Ureter (tissue), 1 donor: ENCODE measurements around the gene LIF. TPM values are rescaled to one million over a fixed set of nuclear protein-coding genes. Genes with fewer than 3 reads are reported as not detected.

Source experiments
- DNase-seq: peaks from one replicate; pipeline ENCODE4 v3.0.0-alpha.2; 2020; ENCODE audit warnings: low spot score
- total RNA-seq: library from RNA; stranded (reverse); gene quantifications from one replicate; pipeline ENCODE4 v1.2.4, GENCODE V29; 2023
- donor health status: DM: yes; HTN: yes; CAD: no.

The LIF gene
- total RNA-seq, 1 donor from 2014 or later, result 2.1 TPM

DNA sequence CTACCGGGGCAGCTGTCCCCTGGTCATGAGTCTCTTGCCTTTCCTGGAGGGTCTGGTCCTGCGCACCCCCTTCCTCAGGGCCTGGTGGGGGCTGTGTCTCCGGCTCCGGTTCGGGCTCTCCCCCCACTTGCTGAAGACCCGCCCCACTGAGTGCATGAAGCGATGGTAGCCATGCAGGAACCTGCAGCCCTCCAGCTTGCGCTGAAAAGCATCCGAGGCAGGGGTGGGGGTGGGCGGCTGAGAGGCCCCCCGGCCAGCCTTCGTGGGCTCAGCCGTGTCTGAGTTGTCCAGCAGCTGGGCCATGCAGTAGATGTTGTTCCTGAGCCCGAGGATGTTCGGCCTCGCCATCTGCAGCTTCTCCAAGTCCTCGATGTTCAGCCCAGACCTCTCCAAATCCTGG lies 17.3 kb upstream of the LIF start:
- no peak for DNase-seq

DNA sequence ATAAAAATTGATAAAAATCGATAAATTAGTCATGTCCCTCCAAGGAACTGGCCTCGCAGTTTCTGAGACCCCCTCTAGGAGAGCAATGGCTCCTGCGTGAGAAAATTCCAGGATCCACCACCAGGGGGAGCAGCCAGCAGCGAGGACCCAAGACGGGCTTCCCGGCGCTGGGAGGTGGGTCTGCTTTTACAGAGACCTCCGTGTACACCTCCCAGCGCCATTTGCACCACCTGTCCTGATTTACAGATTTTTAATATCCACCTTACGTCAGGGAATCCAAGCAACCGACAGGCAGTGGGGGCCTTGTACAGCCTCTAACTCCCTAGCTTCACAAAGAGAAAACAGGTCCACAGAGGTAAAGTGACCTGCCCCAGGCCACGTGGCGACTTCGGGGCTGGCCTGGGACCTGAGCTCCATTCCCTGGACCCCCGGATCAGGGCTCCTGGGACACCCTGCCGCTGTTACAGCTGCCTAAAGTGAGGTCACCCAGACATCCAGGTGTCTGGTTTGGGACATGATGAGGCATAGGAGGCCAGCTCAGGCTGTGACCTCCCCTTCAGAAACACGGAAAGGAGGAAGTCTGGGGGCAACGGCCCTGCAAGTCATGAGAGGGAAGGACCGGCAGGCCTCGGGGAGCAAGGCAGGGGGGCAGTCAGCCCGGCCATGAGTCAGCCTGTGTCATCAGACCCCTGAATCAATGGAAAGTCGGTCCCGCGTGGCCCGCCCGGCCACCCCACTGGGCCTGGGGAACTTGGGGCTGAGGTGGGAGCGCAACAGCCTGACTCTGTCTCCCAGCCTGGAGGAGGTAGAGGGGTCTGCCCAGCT lies 16.6 kb upstream of the LIF start:
- DNase-seq, result no peak

DNA sequence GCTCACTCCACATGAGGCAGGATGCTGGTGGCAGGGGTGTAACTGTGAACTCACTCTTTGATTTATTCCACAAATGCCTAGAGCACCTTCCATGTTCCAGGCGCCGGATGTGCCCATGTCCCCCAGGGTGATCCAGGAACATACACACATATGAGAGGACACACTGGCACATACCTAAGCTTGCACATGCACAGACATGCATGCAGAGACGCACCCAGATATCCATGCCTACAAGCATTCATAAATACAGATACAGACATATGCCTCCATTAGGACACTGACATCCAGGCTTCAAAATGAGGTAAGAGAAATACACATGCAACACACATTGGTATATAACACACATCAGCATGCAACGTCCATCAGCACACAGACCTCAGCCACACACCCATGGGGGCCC lies 15.6 kb upstream of the LIF start:
- no peak for DNase-seq

DNA sequence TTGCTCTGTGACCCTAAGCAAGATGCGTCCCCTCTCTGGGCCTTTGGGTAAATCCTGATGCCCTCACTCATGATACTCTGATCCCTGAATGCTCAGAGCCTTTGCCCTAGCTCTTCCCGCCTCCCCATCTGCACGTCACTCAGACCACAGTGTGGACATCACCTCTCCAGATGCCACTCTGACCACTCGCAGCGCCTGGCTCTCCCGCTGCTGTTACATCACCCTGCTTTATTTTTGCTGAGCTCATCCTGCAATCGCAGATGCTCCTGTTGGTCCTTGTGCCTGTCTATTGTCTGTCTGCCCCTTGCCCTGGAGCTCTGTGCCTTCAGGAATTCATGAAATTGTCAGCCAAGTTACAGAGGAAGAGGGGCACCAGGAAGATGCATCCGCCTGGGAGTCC lies 14.6 kb upstream of the LIF start:
- DNase-seq, result no peak

DNA sequence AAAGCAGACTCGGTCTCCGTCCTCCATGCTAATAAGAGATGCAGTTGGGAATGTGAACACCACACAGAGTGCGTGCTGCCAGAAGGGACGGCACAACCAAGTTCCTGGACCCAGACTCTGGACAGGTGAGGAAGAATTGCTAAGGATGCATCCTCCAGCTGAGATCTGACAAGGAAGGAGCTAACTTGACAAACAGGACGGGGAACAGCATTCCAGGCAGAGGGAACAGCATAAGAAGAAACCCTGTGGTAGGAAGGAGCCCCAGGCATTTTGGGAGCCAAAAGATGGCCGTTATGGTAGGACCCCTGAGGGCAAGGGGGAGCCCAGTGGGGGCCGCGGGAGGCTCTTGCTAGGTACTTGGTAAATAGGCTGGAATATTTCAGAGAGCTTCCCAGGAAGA lies 14.1 kb upstream of the LIF start:
- no peak for DNase-seq

DNA sequence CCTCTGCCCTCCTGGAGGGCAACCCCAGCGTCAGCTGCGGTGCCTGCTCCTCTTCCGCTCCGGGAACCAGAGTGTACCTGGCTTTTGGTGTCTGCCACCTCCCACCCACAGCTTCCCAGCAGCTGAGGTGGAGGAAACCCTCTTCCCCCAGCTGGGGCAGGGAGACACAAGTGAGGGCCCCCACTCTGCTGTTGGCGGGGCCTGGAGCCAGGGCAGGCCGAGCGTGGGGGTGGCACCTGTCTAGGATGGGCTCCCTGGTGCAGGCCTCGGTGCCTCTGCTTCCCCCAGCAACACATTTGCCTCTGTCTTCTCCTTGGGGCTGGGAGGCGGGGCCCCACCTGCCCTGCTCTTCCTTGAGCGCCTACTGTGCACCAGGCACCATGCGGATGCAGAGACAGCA lies 13.7 kb upstream of the LIF start:
- DNase-seq, result no peak

DNA sequence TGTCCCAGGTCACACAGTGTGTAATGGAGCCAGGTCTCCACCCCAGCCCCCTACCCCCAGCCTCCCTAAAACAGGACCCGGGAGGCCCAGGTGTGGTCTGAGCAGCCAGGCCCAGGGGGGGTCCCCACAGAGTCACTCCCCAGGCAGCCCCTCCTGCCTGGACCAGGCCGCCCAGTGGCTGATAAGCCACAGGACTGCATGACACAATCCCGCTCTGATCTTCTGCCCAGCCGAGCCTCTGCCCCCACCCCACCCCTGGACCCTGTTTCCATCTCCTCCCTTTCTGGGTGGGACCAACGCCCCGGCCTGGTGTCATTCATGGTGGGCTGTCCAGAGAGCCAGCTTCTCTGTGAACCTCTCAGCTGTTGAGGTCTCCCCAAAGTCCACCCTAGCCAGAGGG lies 7.8 kb upstream of the LIF start:
- DNase-seq, result no peak

DNA sequence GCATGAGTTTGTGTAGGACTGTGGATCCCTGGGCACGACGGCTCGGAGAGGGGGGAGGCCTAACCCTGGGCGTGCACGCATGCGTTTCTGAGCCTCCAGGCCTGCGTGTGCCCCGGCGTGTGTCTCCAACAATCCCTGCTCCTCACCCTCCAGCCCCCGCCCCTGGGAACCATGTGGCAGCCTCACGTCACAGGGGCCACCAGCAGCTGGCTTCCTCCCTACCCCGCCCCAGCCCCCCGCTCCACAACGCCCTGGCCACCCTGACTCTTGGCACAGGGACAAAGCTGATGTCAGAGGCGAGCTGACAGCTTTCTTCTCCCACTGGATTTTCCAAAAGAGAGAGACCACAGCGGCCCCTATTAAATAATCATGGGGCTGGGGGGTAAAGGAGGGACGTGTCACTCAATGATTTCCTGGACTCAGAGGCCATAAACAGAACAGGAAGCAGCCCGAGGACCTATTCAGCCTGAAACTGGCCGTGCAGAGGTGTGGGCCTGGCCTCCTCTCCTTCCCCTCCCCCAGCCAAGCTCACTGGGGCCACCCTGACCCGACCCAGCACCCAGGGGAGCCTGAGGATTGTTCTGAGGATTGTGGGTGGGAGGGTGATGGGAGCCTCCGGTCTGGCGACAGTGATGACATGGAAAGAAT lies 6.8 kb upstream of the LIF start:
- DNase-seq, result peak; percentile 74

DNA sequence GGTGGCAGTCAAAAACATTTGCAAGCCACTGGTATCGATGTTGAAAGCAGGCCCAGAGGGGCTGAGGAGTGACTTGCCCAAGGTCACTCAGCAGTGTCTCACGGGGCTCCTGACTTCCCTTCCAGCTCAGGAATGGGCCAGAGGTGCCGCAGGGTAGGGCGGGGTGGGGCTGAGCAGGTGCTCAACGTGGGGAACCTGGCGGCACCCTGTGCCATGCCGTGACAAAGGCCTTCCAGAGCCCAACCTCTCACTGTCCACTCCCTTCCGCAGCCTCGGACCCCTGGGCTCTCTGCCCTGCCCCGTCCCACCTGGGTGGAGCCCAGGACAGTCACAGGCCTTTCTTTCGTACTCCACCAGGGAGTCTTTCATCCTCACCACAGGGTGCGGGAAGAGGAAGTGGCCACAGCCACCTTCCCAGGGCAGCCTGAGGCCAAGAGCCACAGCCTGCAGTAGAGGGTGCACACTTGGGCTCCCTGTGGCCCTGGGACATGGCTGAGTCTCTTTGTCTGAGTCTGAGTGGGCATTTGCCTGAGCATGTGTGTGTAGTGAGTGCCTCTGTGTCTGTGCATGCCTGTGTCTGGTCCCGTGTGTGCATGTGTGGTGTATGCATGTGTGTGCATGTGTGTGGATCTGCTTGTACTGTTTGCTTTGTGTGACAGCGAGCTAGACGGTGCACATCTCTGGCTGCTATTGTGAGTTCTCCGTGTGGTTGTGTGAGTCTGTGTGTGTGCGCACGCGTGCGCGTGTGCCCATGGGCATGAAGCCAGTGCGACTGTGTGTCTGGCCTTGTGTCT lies 6.0 kb upstream of the LIF start:
- DNase-seq, result no peak

DNA sequence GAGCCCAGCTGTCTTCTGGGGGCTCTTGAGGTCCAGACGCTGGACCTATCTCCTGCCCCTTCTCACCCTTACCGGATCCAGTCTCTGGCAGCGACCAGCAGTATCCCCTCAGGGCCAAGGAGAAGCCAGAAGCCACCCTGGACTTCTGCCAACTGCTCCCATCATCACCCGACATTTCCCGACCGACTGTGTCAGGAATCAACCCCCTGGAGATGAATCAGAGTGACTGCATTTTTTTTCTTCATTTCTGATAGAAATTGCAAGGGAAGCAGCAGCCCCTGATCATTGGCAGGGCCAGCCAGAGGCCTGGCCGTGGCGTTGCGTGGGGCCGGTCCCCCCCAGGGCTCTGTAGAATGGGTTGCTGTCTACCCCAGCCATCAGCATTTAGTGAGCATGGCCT lies 5.2 kb upstream of the LIF start:
- DNase-seq, result no peak

DNA sequence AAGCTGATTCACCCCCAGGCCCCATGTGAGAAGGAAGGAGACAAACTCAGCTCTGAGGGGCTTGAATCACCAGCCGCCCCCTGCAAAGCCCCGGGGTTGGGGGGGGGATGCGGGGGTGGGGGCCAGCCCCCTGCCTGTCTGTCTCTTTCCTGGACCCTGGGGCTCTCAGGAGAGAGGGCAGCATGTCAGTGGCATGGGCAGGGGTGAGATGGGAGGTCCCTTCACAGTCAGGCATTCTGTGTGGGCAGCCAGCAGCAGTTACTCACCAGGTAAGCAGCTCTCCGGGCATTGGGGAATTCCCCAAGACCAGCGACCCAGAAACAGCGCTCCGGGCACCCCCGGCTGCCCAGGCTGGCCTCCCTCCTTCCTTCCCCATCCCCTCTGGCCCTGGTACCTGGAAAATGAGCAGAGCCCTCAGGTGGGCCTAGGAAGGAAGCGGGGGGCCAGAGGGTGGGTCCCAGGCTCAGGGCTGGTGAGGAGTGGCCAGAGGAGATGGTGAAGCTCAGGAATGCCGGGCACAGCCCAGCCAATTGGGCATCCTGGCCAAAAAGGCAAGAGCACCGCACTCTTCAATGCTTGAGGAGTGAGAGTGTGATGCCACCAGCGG lies 4.2 kb upstream of the LIF start:
- DNase-seq, result no peak

DNA sequence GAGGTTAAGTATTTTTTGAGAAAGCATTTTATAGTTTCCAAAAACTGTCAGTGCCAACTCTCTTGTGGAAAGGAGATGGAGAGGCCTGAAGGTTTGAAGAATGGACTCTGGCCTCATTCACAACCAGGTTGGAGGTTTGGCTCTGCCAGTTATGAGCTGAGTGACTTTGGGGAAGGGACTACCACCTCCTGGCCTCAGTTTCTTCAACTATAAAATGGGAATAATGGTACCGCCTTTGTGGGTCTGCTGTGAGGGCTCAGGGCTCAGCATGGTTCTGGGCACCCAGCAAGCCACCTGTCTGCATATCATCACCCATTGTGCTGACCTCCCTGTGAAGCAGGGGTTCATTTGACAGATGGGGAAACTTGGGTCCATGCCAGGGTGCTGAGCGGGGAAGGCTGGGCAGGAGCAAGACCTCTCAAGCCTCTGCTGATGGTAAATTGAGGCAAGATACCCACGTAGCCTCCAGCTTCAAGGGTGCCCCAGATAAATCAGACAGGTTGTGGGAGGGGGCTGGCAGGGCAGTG lies 3.5 kb upstream of the LIF start:
- DNase-seq, result no peak

DNA sequence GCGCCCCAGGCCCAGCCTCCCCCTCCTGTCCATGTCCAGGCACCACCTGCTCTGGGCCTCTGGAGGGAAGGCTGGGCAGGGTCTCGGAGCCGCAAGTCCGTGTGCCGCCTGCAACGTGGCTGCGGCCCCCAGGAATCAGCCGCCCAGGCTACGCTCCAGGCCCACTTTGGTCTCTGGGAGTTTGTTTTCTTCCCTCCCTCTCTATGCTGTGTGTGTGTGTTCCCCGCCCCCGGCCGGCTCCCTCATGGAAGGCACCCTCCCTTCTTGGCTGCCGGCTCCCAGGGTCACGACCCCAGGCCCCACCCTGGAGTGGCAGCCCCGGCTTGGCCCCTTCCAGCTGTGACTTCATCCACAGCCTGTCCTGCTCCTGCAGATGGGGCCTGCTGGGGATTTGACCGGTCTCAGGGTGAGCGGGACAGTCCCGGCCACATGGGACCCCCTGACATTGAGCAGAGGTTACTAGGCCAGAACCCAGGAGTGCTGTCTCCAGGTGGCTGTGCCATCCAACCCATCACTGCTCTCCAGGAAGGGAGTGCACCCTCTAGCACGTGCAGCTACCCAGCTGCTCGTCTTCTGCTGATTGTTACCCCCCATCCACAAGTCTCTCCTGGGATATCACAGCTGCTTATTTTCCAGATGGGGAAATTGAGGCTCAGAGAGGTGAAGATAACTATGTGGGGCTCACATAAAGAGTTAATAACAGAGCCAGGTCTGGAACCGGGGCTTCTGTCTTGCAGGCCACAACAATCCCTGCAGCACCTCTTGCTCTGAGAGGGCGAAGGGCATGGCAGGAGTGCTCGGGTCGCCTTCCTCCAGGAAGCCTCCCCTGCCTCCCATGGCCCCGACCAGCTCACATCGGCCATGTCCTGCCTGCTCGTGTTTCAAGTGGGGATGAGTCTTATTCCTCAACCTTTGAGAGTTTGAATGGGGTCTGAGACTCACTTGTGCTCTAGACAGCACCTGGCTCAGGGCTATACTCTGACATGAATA lies 2.8 kb upstream of the LIF start:
- DNase-seq, result no peak

DNA sequence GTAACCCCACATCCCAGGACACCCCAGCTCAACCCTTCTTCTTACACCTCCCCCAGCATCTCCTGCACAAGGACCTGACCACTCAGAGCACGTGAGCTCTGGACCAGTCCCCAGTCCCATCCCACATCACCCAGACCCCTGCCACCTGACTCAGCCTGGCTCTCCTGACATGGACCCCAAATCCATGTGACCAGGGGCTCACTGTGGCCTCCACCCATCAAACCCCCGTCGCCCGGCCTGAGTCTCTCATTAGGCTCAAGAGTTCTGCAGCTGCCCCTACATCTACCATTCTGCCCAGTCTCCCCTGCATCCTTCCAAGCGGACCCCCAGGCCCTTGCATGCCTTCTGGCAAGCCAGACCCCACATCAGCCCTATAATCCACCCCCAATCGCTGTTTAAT lies 1.9 kb upstream of the LIF start:
- no peak for DNase-seq

DNA sequence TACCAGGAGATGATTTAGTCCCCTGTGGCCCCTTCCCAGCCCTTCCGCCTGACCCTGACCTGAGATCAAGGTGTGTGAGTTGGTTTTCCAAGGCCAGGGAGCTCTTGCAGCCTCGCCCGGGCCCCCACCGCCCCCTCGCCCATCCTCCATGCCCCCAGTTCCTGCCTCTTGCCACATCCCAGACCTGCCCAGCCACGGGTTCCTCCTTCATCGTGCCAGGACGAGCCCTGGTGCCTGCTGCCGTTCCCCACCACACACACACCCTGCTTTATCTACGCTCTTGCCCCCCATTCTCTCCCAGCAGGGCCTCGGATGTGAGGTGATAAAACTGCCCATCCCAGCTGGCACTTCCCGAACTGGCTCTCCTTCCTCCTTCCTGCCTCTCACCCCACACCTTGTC lies 1.4 kb upstream of the LIF start:
- DNase-seq, result no peak

DNA sequence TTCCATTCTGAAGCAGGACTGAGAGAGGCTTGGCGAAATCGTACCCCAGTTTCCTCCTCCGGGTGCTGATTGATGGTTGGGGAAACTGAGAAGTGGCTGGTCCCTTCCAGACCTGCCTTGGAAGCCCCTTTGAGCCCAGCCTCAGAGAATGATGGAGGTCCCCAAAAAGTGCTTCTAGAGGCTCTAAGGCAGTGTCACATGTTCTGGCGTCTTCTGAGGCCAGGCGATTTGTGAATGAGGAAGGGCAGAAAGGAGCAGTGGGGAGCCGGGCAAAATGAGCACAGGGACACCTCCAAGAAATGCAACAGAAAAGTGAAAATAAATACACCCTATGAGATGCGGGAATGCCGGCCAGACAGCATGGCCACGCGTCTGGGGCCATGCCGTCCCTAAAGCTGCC lies 1.0 kb upstream of the LIF start:
- DNase-seq, result no peak

DNA sequence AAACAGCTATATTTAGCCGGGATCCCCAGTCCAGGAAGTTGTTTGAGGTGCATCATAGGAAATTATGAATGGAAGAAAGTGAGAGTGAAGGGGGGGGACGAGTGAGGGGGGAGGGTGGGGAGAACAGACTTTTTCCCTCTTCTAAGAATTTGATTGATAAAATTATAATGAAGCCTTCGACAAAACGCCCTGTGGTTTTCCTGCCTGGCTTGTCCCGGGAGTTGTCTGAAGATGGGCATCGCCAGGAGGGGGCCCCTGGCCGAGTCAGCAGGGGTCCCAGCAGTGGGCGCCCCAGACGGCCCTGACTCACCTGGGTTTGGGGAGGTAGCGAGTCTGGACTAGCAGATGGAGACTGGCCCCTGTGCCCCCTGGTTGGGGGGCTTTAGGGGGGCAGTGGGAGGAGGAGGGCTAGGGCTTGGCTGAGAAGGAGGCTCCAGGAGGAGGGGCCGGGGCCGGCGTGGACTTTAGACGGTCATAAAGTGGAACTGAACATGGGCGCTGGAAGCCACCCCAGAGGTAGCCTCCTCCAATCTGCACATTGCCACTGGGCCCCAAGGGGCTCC lies 336 bp upstream of the LIF start:
- DNase-seq, result no peak

DNA sequence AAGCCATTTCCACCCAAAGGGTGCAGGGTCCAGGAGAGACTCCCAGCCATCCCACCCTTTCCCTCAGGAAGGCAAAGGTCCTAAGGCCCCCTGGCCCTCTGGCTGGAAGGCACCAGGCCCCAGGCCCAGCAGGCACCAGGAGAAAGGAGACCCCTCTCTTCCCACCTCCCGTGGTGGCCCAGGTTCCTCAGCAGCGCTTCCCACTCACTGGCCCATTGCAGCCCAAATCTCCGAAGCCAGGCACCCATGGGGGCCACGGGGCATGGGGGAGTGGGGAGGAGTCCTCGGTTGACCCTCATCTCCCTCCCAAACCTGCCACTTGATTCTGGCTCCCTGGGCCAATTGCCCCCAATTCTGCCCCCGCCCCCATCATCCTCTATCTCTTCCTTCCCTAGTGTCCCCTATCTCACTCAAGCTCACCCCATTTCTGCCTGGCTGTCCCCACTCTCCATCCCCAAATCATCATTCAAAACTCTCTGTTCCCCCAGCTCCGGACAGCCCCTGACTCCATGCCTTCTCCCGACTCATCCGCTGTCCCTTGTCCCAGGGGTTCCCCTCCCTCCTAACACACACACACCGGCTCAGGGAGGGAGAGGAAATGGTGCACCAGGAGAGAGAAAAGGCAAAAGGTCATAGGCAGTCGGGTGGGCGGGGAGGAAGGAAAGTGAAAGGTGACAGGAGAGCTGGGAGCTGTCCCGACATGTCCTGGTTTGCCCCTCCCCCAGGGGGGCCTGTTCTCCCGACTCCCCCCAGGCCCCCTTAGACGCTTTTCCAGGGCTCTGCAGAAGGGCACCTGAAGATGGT lies 1.2 kb downstream of the LIF start:
- no peak for DNase-seq

DNA sequence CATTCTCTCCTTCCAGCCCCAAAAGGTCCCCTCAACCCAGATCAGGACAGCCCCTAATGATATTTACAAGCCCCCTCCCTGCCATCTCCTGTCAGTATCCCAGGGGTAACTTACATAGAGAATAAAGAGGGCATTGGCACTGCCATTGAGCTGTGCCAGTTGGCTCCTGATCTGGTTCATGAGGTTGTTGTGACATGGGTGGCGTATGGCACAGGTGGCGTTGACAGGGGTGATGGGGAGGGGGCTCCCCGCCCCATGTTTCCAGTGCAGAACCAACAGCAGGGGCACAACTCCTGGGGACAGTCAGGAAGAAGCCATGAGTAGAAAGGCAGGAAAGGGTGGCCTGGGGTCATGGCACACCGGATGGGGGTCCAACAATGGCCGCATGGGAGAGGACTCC lies 1.9 kb downstream of the LIF start:
- no peak for DNase-seq

DNA sequence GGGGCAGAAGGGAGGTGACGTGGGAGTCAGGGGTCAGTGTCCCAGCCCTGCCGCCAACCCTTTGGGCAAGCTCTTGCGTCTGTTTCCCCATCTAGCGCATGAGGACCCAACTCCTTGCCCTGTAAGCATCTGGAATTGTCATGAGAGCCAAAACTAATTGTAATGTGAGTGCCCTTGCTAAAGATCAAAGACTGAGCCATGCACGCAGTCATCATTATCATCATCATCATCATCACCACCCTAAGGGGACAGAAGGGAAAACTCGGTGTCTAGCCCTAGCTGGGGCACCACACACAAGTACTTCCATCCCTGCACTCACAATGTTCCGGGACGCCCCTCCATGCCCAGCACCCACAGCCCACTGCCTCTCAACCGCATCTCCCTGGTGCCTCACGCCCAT lies 2.5 kb downstream of the LIF start:
- no peak for DNase-seq
